Ishikawa (cell line): ENCODE measurements around the gene RUBCNL.

ENCODE experiments used
- CEBPB ChIP-seq: IDR thresholded peaks from 2 replicates; pipeline ENCODE4 v1.6.1; 2012
- CREB1 ChIP-seq: IDR thresholded peaks from 2 replicates; pipeline ENCODE4 v1.6.1; 2012; ENCODE audit warnings: low read depth
- EGR1 ChIP-seq: IDR thresholded peaks from 2 replicates; pipeline ENCODE4 v1.6.1; 2012
- EP300 ChIP-seq: IDR thresholded peaks from 2 replicates; pipeline ENCODE4 v1.6.1; 2012; ENCODE audit warnings: borderline replicate concordance
- FOXM1 ChIP-seq: IDR thresholded peaks from 2 replicates; pipeline ENCODE4 v1.6.1; 2012; ENCODE audit warnings: low read depth, borderline replicate concordance
- MAX ChIP-seq: IDR thresholded peaks from 2 replicates; pipeline ENCODE4 v1.6.1; 2012
- NFIC ChIP-seq: IDR thresholded peaks from 2 replicates; pipeline ENCODE4 v1.6.1; 2012
- RAD21 ChIP-seq: IDR thresholded peaks from 2 replicates; pipeline ENCODE4 v1.6.1; 2012; ENCODE audit warnings: low read depth
- REST ChIP-seq: IDR thresholded peaks from 2 replicates; pipeline ENCODE4 v1.6.1; 2012; ENCODE audit warnings: low read depth, mild to moderate bottlenecking
- TAF1 ChIP-seq: IDR thresholded peaks from 2 replicates; pipeline ENCODE4 v1.6.1; 2012; ENCODE audit warnings: low read depth, mild to moderate bottlenecking
- TCF12 ChIP-seq: IDR thresholded peaks from 2 replicates; pipeline ENCODE4 v1.6.1; 2012; ENCODE audit warnings: low read depth
- TEAD4 ChIP-seq: IDR thresholded peaks from 2 replicates; pipeline ENCODE4 v1.6.1; 2012
- USF1 ChIP-seq: IDR thresholded peaks from 2 replicates; pipeline ENCODE4 v1.6.1; 2012
- YY1 ChIP-seq: IDR thresholded peaks from 2 replicates; pipeline ENCODE4 v1.6.1; 2012; ENCODE audit warnings: low read depth
- ZBTB7A ChIP-seq: IDR thresholded peaks from 2 replicates; pipeline ENCODE4 v1.6.1; 2012; ENCODE audit warnings: low read depth

RUBCNL gene

GRCh38 chr13:46315036-46315435, 72.0 kb downstream of the RUBCNL start:
- TF ChIP-seq EGR1 (no peak), REST (no peak), CREB1 (no peak), TCF12 (no peak), CEBPB (no peak), ZBTB7A (no peak), FOXM1 (no peak), TEAD4 (no peak), TAF1 (no peak), EP300 (no peak), MAX (no peak), NFIC (no peak), RAD21 (no peak), YY1 (no peak), USF1 (no peak)

- TF ChIP-seq ZBTB7A: no peak
- no peak for TF ChIP-seq EP300
- no peak for TF ChIP-seq CEBPB
- no peak for TF ChIP-seq TCF12
- TF ChIP-seq MAX: no peak
- no peak for TF ChIP-seq CREB1
- TF ChIP-seq REST: no peak
- no peak for TF ChIP-seq YY1
- TF ChIP-seq FOXM1: no peak
- TF ChIP-seq TEAD4: no peak
- TF ChIP-seq TAF1: no peak
- no peak for TF ChIP-seq RAD21
- no peak for TF ChIP-seq USF1
- TF ChIP-seq EGR1: no peak
- no peak for TF ChIP-seq NFIC
Measured at GRCh38 chr13:46314587-46314986, 72.5 kb downstream of the RUBCNL start.

- TF ChIP-seq NFIC: no peak
- no peak for TF ChIP-seq RAD21
- no peak for TF ChIP-seq YY1
- TF ChIP-seq FOXM1: no peak
- no peak for TF ChIP-seq REST
- TF ChIP-seq USF1: no peak
- no peak for TF ChIP-seq ZBTB7A
- no peak for TF ChIP-seq EP300
- TF ChIP-seq CREB1: no peak
Measured at GRCh38 chr13:46313432-46314257, 73.4 kb downstream of the RUBCNL start.

GRCh38 chr13:46313024-46313423, 74.0 kb downstream of the RUBCNL start:
- no peak for TF ChIP-seq TEAD4
- TF ChIP-seq ZBTB7A: no peak
- TF ChIP-seq RAD21: no peak
- TF ChIP-seq TAF1: no peak
- no peak for TF ChIP-seq NFIC
- no peak for TF ChIP-seq REST
- TF ChIP-seq YY1: no peak
